Neuron (in vitro differentiated cells): Measurements from ENCODE around the gene TRAFD1.

ENCODE experiments used
- H2AFZ ChIP-seq: one replicate; pipeline ENCODE4 v1.6.1; 2013; ENCODE audit warnings: low read depth, mild to moderate bottlenecking, inconsistent platforms, low read length, moderate library complexity
- H3K27me3 ChIP-seq: one replicate; pipeline ENCODE4 v1.6.1; 2013; ENCODE audit warnings: low read length; ENCODE audit not compliant: insufficient read depth
- H3K36me3 ChIP-seq: one replicate; pipeline ENCODE4 v1.6.1; 2013; ENCODE audit warnings: low read length; ENCODE audit not compliant: insufficient read depth
- H3K4me1 ChIP-seq: one replicate; pipeline ENCODE4 v1.6.1; 2013; ENCODE audit warnings: low read length; ENCODE audit not compliant: insufficient read depth
- H3K4me3 ChIP-seq: 2 replicates; pipeline ENCODE4 v1.5.1; 2013; ENCODE audit warnings: mild to moderate bottlenecking, low read length, moderate library complexity
- H3K9me3 ChIP-seq: one replicate; pipeline ENCODE4 v1.6.1; 2013; ENCODE audit warnings: low read length

Gene TRAFD1

GRCh38 chr12:112196196-112196875 lies 71.0 kb downstream of the TRAFD1 start:
- peaks cover 78% of the 10 kb centered on the region for H3K36me3 ChIP-seq

GRCh38 chr12:112198120-112198733 lies 72.9 kb downstream of the TRAFD1 start:
- H3K36me3 ChIP-seq = peaks cover 74% of the 10 kb centered on the region
- H3K4me3 ChIP-seq = no peak overlapping the region
- H3K27me3 ChIP-seq = no peaks in the 10 kb centered on the region
- H3K4me1 ChIP-seq = no peaks in the 10 kb centered on the region
- peaks cover 4% of the 10 kb centered on the region for H3K9me3 ChIP-seq
- H2AFZ ChIP-seq = no peak overlapping the region

More at GRCh38 chr12:112196196-112196875, 71.0 kb downstream of the TRAFD1 start:
- Histone ChIP-seq H3K4me1 (no peaks in the 10 kb centered on the region), H3K4me3 (no peak overlapping the region), H3K9me3 (peaks cover 4% of the 10 kb centered on the region), H2AFZ (no peak overlapping the region), H3K27me3 (no peaks in the 10 kb centered on the region)

- H3K36me3 ChIP-seq = peaks cover 74% of the 10 kb centered on the region
- H3K9me3 ChIP-seq = peaks cover 4% of the 10 kb centered on the region
- H3K4me3 ChIP-seq = no peak overlapping the region
- no peaks in the 10 kb centered on the region for H3K27me3 ChIP-seq
- H3K4me1 ChIP-seq = no peaks in the 10 kb centered on the region
- no peak overlapping the region for H2AFZ ChIP-seq
Measured at GRCh38 chr12:112199136-112199535, 73.8 kb downstream of the TRAFD1 start.
